Lung (tissue), 16 donors: Measurements from ENCODE around the gene OR5T1. TPM values are rescaled to one million over a fixed set of nuclear protein-coding genes. Genes with fewer than 3 reads are reported as not detected.

Experiments
- ATAC-seq: fragments of 200-7000 bp; cut with Tn5 transposase; one replicate; pipeline ENCODE4 v1.9.1; 2020; ENCODE audit warnings: moderate number of reproducible peaks; ENCODE audit not compliant: insufficient read depth, low FRiP score
- DNase-seq, 3 donors: peaks; one replicate each; pipeline ENCODE4 v3.0.0-alpha.2; 2013 to 2017
- H3K27ac ChIP-seq, 2 donors: one replicate each; pipeline ENCODE4 v1.5.1; 2013; ENCODE audit warnings: mild to moderate bottlenecking in 2 of 2, moderate library complexity in 2 of 2, control low read depth in 1 of 2, inconsistent platforms in 1 of 2, low read depth in 1 of 2, low read length in 1 of 2
- H3K27me3 ChIP-seq, 3 donors: one replicate each; pipeline ENCODE4 v1.5.1; 2013; ENCODE audit warnings: low read length in 2 of 3; ENCODE audit not compliant: control insufficient read depth in 3 of 3, insufficient read depth in 3 of 3
- H3K36me3 ChIP-seq, 4 donors: one replicate each; pipeline ENCODE4 v1.5.1; 2013; ENCODE audit warnings: low read length in 4 of 4, mild to moderate bottlenecking in 1 of 4, moderate library complexity in 1 of 4; ENCODE audit not compliant: control insufficient read depth in 4 of 4, insufficient read depth in 4 of 4
- H3K4me1 ChIP-seq, 5 donors: one replicate each; pipeline ENCODE4 v1.5.1; 2013; ENCODE audit warnings: low read length in 5 of 5, mild to moderate bottlenecking in 2 of 5, moderate library complexity in 1 of 5; ENCODE audit not compliant: control insufficient read depth in 5 of 5, insufficient read depth in 5 of 5
- H3K4me3 ChIP-seq: one replicate; pipeline ENCODE4 v1.5.1; 2013; ENCODE audit warnings: mild to moderate bottlenecking, control low read depth, moderate library complexity
- H3K9ac ChIP-seq, 2 donors: one replicate each; pipeline ENCODE4 v1.5.1; 2013; ENCODE audit warnings: low read length in 2 of 2, control low read depth in 1 of 2; ENCODE audit not compliant: insufficient read depth in 1 of 2
- H3K9me3 ChIP-seq, 4 donors: one replicate each; pipeline ENCODE4 v1.5.1; 2013; ENCODE audit warnings: low read length in 3 of 4, mild to moderate bottlenecking in 1 of 4, moderate library complexity in 1 of 4; ENCODE audit not compliant: control insufficient read depth in 4 of 4, insufficient read depth in 3 of 4
- CTCF ChIP-seq: IDR thresholded peaks from 2 replicates; pipeline ENCODE4 v1.5.1; 2012; ENCODE audit warnings: mild to moderate bottlenecking; ENCODE audit errors: control extremely low read depth, extremely low read depth
- whole genome bisulfite sequencing, 2 donors: extraction: QIAGEN DNeasy Blood & Tissue Kit; methylation state at CpG; one replicate each; pipeline ENCODE4 v1.1.7; 2013; 5-methylcytosine and 5-hydroxymethylcytosine counted together
- long read RNA-seq, 5 donors: transcript quantifications; one replicate each; lab custom pipeline, GENCODE V29; 2026
- polyA plus RNA-seq, 2 donors: library from polyadenylated mRNA; stranded (reverse); fragments of 200-250 nt; gene quantifications; one replicate each; pipeline ENCODE4 v1.2.1, GENCODE V29; 2013
- total RNA-seq, 2 donors: library from RNA; depleted of rRNA in 1 of 2; stranded (reverse); fragments of >200 nt in 1 of 2; gene quantifications; one replicate each; pipeline ENCODE4 v1.2.1, GENCODE V29; 2014 to 2021
- donor health status: control.
- donor health status: control.
- donor health status: Bipolar disorder and iron deficiency.
- donor health status: healthy.
- donor health status: DM: yes; HTN: yes; CAD: no.

OR5T1 gene
- not detected for total RNA-seq
- not detected for polyA plus RNA-seq
- long read RNA-seq, donor 1: 0 reads
- long read RNA-seq, donor 2: 0 reads
- long read RNA-seq, donor 3: 0 reads
- long read RNA-seq, donor 4: 0 reads
- long read RNA-seq, donor 5: 0 reads

- Histone ChIP-seq H3K9ac (no peak within 1 kb of the TSS), H3K36me3 (no peaks in the 10 kb centered on the region), H3K4me3 (no peak within 1 kb of the TSS), H3K27ac (no peak within 1 kb of the TSS), H3K27me3 (no peaks in the 10 kb centered on the region), H3K9me3 (peaks cover 0 to 4% (median 0%) of the 10 kb centered on the region in 4 donors), H3K4me1 (no peaks in the 10 kb centered on the region)
- ATAC-seq (no peak), DNase-seq (no peak)
- TF ChIP-seq CTCF: no peak
Measured at GRCh38 chr11:56273854-56274253, at the start of gene OR5T1. TSS of gene OR5T1 (plus strand) at chr11:56274154. CDS start at chr11:56275639, 1,485 bp downstream.

GRCh38 chr11:56234155-56234554 is 39.8 kb upstream of the OR5T1 start, which contains the start of gene OR5T2:
TSS of gene OR5T2 (minus strand) at chr11:56234255. CDS start at chr11:56233062, 1,193 bp downstream.
- DNase-seq (no peak), ATAC-seq (no peak)
- no peaks in the 10 kb centered on the region for H3K4me1 ChIP-seq
- WGBS, 2 donors: 63% methylated on average over 1 of the region's 1 CpG
- H3K36me3 ChIP-seq: no peaks in the 10 kb centered on the region
- peaks cover 0 to 7% (median 0%) of the 10 kb centered on the region in 4 donors for H3K9me3 ChIP-seq
- H3K9ac ChIP-seq: no peak within 1 kb of the TSS
- no peak within 1 kb of the TSS for H3K27ac ChIP-seq
- no peak for TF ChIP-seq CTCF
- H3K4me3 ChIP-seq: no peak within 1 kb of the TSS
- no peaks in the 10 kb centered on the region for H3K27me3 ChIP-seq

GRCh38 chr11:56251954-56252353 is 22.0 kb upstream of the OR5T1 start, which contains the start of gene OR5T3:
TSS of gene OR5T3 (plus strand) at chr11:56252254. CDS start at chr11:56252254, 0 bp downstream.
- Histone ChIP-seq H3K36me3 (no peaks in the 10 kb centered on the region), H3K27me3 (no peaks in the 10 kb centered on the region), H3K9me3 (peaks cover 0 to 3% (median 0%) of the 10 kb centered on the region in 4 donors), H3K4me1 (no peaks in the 10 kb centered on the region), H3K27ac (no peak within 1 kb of the TSS), H3K9ac (no peak within 1 kb of the TSS), H3K4me3 (no peak within 1 kb of the TSS)
- TF ChIP-seq CTCF: no peak
- ATAC-seq (no peak), DNase-seq (no peak)

GRCh38 chr11:56271092-56271491 is 2.9 kb upstream of the OR5T1 start:
- ATAC-seq: no peak
- no peak for DNase-seq
- Histone ChIP-seq H3K9ac (no peak overlapping the region), H3K9me3 (peaks cover 0 to 6% (median 0%) of the 10 kb centered on the region in 4 donors), H3K36me3 (no peaks in the 10 kb centered on the region), H3K27ac (no peak overlapping the region), H3K4me3 (no peak overlapping the region), H3K4me1 (no peaks in the 10 kb centered on the region), H3K27me3 (no peaks in the 10 kb centered on the region)
- TF ChIP-seq CTCF: no peak
- 61 to 65% methylated on average over 3 of the region's 3 CpGs for WGBS, 2 donors
